SU-DHL-6 (cell line): Measurements from ENCODE around the gene VCX3A.

Experiments used
- EZH2phosphoT487 ChIP-seq: fragments of 200-600 bp; sonication (generic), shearing (Covaris generic); conservative IDR thresholded peaks from 2 replicates; pipeline ENCODE4 v1.6.1; 2018; ENCODE audit warnings: mild to moderate bottlenecking, antibody characterized with exemption, low read length, moderate library complexity, mixed read lengths
- TF ChIP-seq, protein P1 (sequence below): fragments of 200-600 bp; sonication (generic); IDR thresholded peaks from one replicate; pipeline ENCODE4 v1.5.1; 2017; ENCODE audit warnings: antibody characterized with exemption, mild to moderate bottlenecking, low read length, moderate library complexity; ENCODE audit not compliant: insufficient read depth, poor library complexity, severe bottlenecking

DNA sequence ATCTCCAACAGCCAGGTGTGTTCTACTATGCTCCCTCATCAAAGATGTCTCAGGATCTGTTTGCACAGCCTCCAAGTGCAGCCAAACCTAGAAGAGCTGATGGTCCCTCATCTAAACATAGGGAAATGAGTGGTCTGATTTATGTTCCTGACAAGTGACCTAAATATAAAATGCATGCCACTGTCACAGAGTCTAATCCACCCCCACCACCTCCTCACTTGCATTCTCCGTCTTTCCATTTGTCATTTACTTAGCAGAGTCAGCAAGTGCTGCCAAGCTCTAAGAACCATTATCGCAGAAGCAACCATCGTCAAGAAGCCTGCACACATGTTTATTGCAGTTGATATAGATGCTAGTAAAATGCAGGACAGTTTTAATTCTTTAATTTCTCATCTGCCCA lies 33.1 kb upstream of the VCX3A start:
- TF ChIP-seq, protein P1, sequence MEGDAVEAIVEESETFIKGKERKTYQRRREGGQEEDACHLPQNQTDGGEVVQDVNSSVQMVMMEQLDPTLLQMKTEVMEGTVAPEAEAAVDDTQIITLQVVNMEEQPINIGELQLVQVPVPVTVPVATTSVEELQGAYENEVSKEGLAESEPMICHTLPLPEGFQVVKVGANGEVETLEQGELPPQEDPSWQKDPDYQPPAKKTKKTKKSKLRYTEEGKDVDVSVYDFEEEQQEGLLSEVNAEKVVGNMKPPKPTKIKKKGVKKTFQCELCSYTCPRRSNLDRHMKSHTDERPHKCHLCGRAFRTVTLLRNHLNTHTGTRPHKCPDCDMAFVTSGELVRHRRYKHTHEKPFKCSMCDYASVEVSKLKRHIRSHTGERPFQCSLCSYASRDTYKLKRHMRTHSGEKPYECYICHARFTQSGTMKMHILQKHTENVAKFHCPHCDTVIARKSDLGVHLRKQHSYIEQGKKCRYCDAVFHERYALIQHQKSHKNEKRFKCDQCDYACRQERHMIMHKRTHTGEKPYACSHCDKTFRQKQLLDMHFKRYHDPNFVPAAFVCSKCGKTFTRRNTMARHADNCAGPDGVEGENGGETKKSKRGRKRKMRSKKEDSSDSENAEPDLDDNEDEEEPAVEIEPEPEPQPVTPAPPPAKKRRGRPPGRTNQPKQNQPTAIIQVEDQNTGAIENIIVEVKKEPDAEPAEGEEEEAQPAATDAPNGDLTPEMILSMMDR, result no peak
- TF ChIP-seq EZH2phosphoT487, result no peak
